Upper lobe of right lung (tissue), 1 donor: ENCODE data around the gene AKAP10. TPM values are rescaled to one million over a fixed set of nuclear protein-coding genes. Genes with fewer than 3 reads are reported as not detected.

ENCODE experiments used
- ATAC-seq: fragments of 200-7000 bp; cut with Tn5 transposase; one replicate; pipeline ENCODE4 v1.9.1; 2020; ENCODE audit warnings: mild to moderate bottlenecking, moderate library complexity
- DNase-seq: peaks from one replicate; pipeline ENCODE4 v3.0.0-alpha.2; 2020
- H3K27ac ChIP-seq: fragments of 200-600 bp; one replicate; pipeline ENCODE4 v1.8.0; 2022
- H3K27me3 ChIP-seq: fragments of 200-600 bp; one replicate; pipeline ENCODE4 v1.8.0; 2022; ENCODE audit warnings: mild to moderate bottlenecking
- H3K36me3 ChIP-seq: fragments of 200-600 bp; one replicate; pipeline ENCODE4 v1.8.0; 2022
- H3K4me1 ChIP-seq: fragments of 200-600 bp; one replicate; pipeline ENCODE4 v1.8.0; 2022
- H3K4me3 ChIP-seq: fragments of 200-600 bp; one replicate; pipeline ENCODE4 v1.8.0; 2022; ENCODE audit warnings: mild to moderate bottlenecking
- H3K9me3 ChIP-seq: fragments of 200-600 bp; one replicate; pipeline ENCODE4 v1.8.0; 2022
- intact Hi-C: fragments of 100-400 bp; cut with DNase I; formaldehyde crosslinking; loops from one replicate; pipeline ENCODE4 v1.11.0; 2022
- total RNA-seq: library from RNA; stranded (reverse); fragmentation: NEBNext Ultra II Directional; extraction: Animal tissue kit (Norgen Biotek cat#: 25700); gene quantifications from one replicate; pipeline ENCODE4 v1.2.1, GENCODE V29; 2021
- TF ChIP-seq, protein P1 (sequence below): fragments of 200-600 bp; IDR thresholded peaks from one replicate; pipeline ENCODE4 v1.8.0; 2022; ENCODE audit warnings: antibody characterized with exemption
- donor health status: DM: no; HTN: yes; CAD: no; lungs with severe emphysema.

AKAP10 gene
- total RNA-seq, 1 donor from 2014 or later, result 42.3 TPM

DNA sequence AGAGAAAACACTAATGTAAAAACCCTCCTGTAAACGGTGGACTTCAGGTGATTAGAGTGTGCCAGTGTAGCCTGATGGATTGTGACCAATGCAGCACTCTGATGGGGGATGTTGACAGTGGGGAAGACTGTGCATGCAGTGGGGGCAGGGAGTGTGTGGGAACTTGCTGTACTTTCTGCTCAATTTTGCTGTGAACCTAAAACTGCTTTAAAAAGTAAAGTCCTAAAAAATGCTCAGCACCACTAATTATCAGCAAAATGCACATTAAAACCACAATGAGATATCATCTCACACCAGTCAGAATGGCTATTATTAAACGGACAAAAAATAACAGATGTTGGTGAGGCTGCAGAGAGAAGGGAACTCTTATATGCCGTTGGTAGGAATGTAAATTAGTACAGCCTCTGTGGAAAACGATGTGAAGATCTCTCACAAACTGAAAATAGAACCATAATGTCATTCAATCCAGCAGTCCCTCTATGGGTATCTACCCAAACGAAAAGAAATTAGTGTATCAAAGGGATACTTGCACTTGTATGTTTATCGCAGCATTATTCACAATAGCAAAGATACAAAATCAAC, 100.2 kb downstream of the AKAP10 start:
- Histone ChIP-seq H3K4me3 (no peak overlapping the region), H3K4me1 (peaks cover 5% of the 10 kb centered on the region), H3K36me3 (no peaks in the 10 kb centered on the region), H3K27me3 (no peaks in the 10 kb centered on the region), H3K9me3 (no peaks in the 10 kb centered on the region), H3K27ac (no peak overlapping the region)
- DNase-seq, result no peak
- TF ChIP-seq, protein P1, sequence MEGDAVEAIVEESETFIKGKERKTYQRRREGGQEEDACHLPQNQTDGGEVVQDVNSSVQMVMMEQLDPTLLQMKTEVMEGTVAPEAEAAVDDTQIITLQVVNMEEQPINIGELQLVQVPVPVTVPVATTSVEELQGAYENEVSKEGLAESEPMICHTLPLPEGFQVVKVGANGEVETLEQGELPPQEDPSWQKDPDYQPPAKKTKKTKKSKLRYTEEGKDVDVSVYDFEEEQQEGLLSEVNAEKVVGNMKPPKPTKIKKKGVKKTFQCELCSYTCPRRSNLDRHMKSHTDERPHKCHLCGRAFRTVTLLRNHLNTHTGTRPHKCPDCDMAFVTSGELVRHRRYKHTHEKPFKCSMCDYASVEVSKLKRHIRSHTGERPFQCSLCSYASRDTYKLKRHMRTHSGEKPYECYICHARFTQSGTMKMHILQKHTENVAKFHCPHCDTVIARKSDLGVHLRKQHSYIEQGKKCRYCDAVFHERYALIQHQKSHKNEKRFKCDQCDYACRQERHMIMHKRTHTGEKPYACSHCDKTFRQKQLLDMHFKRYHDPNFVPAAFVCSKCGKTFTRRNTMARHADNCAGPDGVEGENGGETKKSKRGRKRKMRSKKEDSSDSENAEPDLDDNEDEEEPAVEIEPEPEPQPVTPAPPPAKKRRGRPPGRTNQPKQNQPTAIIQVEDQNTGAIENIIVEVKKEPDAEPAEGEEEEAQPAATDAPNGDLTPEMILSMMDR, result no peak
- ATAC-seq, result no peak
- intact Hi-C loops, result no loop called here

DNA sequence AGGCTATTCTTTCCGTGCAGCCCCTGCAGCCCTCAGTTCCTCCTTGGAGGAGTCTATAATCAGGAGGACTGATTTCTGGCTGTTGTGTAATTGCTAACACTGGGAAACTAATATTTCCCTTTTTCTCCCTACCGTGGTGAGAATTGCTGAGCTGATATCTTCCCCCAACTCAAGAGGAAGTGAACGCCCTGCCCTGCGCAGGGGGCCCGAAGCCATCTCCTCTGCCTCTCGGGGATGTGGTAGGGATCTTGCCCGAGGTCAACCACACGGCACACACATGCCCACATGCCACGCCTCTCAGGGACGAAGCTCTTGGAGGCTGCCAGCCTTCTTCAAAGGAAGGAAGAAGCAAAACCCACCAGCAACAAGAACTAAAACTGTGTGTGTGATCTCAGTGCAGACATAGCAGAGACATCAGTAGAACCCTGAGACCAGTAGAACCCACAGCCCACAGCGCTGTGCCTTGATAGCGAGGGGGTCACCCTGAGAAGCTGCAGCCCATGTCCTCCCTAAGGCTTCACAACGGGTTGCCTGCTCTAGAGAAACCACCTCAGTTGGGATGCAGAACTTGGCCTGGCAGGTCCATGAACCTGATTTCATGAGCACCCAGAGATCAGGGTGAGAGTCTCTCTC, 101.0 kb downstream of the AKAP10 start:
- no peaks in the 10 kb centered on the region for H3K9me3 ChIP-seq
- H3K4me1 ChIP-seq, result peaks cover 5% of the 10 kb centered on the region
- H3K4me3 ChIP-seq, result no peak overlapping the region
- H3K27ac ChIP-seq, result no peak overlapping the region
- DNase-seq (peak; percentile 81), ATAC-seq (peak; percentile 96)
- intact Hi-C loops, result no loop called here
- TF ChIP-seq, protein P1, result no peak
- H3K36me3 ChIP-seq, result no peaks in the 10 kb centered on the region
- H3K27me3 ChIP-seq, result no peaks in the 10 kb centered on the region

DNA sequence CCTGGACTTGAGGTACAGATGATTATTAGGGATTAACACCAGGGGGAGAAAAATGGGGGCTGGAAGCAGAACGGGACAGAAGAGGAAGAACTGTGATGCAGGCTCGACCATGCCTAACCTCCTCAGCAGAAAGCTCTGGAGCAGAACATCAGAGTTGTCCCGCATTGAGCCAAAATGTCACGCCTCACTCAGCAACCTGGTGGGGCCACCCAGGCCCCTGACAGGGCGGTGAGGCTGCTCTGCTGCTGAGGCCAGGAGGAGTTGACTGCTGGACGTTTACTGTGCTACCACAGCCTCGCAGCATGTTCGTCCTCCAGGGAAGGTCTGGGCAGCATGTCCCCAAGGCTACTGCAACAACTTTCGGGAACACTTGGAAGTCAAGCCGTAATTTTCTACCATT, 103.4 kb downstream of the AKAP10 start:
- no peak for ATAC-seq
- H3K27me3 ChIP-seq, result no peaks in the 10 kb centered on the region
- H3K4me3 ChIP-seq, result no peak overlapping the region
- H3K4me1 ChIP-seq, result peaks cover 5% of the 10 kb centered on the region
- no peak for DNase-seq
- no peaks in the 10 kb centered on the region for H3K9me3 ChIP-seq
- H3K36me3 ChIP-seq, result no peaks in the 10 kb centered on the region
- TF ChIP-seq, protein P1, result no peak
- intact Hi-C loops, result no loop called here
- no peak overlapping the region for H3K27ac ChIP-seq

DNA sequence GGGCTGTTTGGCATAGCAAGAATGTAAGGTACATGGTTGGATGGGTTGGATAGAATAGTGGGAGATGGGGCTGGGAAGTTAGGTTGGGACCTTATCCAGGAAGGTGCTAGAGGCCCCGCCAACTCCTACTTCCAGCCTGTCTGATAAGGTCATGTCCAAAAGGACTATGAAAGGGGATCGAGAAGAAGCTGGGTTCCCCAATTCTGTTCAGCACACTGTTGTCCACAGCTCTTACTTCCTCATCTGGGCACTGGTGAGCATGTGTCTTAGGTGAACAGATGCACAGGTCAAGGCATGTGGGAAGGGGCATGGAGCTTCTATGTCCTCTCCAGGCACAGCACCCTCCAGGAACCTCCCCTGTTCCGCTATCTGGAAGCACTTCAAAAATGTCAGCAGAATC, 104.3 kb downstream of the AKAP10 start:
- ATAC-seq (peak; percentile 19), DNase-seq (peak; percentile 40)
- Histone ChIP-seq H3K27me3 (no peaks in the 10 kb centered on the region), H3K36me3 (no peaks in the 10 kb centered on the region), H3K4me1 (peaks cover 5% of the 10 kb centered on the region), H3K4me3 (no peak overlapping the region), H3K27ac (no peak overlapping the region), H3K9me3 (no peaks in the 10 kb centered on the region)
- TF ChIP-seq, protein P1, result no peak
- intact Hi-C loops, result no loop called here

DNA sequence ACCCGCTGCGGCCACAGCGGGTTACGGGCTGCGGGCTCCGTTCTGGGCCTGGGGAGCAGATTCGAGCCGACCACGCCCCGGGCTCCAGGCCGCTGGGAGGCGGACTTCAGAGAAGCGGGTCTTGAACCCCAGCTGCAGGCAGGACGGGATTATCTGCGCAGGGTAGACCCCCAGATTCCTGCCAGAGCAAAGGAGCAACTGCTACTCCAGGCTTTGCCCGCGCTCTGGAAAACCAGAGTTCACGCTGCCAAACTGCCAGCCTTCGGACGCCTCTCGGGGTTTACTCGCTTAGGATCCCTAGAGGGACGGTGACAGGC, 109.6 kb downstream of the AKAP10 start:
- peaks cover 3% of the 10 kb centered on the region for H3K4me1 ChIP-seq
- peak overlapping the region; percentile 83 for H3K4me3 ChIP-seq
- TF ChIP-seq, protein P1, result no peak
- H3K27me3 ChIP-seq, result no peaks in the 10 kb centered on the region
- no peak for DNase-seq
- intact Hi-C loops, result no loop called here
- no peak for ATAC-seq
- no peaks in the 10 kb centered on the region for H3K36me3 ChIP-seq
- H3K9me3 ChIP-seq, result no peaks in the 10 kb centered on the region
- peak overlapping the region; percentile 61 for H3K27ac ChIP-seq
